IMR-90 (cell line): ENCODE measurements around the gene HS3ST6. TPM values are rescaled to one million over a fixed set of nuclear protein-coding genes. Genes with fewer than 3 reads are reported as not detected.

ENCODE experiments used
- ATAC-seq: fragments of 200-7000 bp; cut with Tn5 transposase; 2 replicates; pipeline ENCODE4 v1.9.1; 2020; ENCODE audit warnings: low read depth, mild to moderate bottlenecking, moderate library complexity
- BruUV-seq: library from RNA; stranded (reverse); fragments of 400-500 nt; replicated peaks from 2 replicates; lab custom pipeline; 2021; lab: Mats Ljungman, UMichigan
- CTCF ChIA-PET: fragments of 300-600 bp; formaldehyde crosslinking; extraction: SDS; loops from one replicate; lab custom pipeline; 2021; ENCODE audit warnings: antibody characterized with exemption; lab: Yijun Ruan, JAX
- POLR2A ChIA-PET: fragments of 300-600 bp; sonication (Branson Sonifier 250); formaldehyde crosslinking; loops from one replicate; lab custom pipeline; 2022; ENCODE audit warnings: antibody characterized with exemption; ENCODE audit not compliant: unreplicated experiment; lab: Charles Lee
- DNase-seq: peaks from one replicate; pipeline ENCODE4 v3.0.0; 2013
- H2AFZ ChIP-seq: replicated peaks from 2 replicates; pipeline ENCODE3; 2013; ENCODE audit warnings: low read length, mild to moderate bottlenecking; ENCODE audit not compliant: poor library complexity
- H2AK5ac ChIP-seq: 2 replicates; pipeline ENCODE4 v1.6.1; 2013; ENCODE audit warnings: low read depth, low read length, inconsistent platforms
- H2AK9ac ChIP-seq: replicated peaks from 2 replicates; pipeline ENCODE3; 2013; ENCODE audit warnings: mild to moderate bottlenecking, low read depth, low read length, moderate library complexity; ENCODE audit not compliant: poor library complexity
- H2BK120ac ChIP-seq: 2 replicates; pipeline ENCODE4 v1.6.1; 2013; ENCODE audit warnings: low read depth, low read length, inconsistent platforms
- H2BK15ac ChIP-seq: 3 replicates; pipeline ENCODE4 v1.6.1; 2013; ENCODE audit warnings: low read depth, low read length, inconsistent platforms
- H2BK20ac ChIP-seq: 2 replicates; pipeline ENCODE4 v1.6.1; 2013; ENCODE audit warnings: low read depth, mild to moderate bottlenecking, inconsistent platforms, low read length, moderate library complexity
- H2BK5ac ChIP-seq: 2 replicates; pipeline ENCODE4 v1.6.1; 2013; ENCODE audit warnings: mild to moderate bottlenecking, low read depth, low read length, inconsistent platforms; ENCODE audit not compliant: poor library complexity, severe bottlenecking
- H3K14ac ChIP-seq: replicated peaks from 2 replicates; pipeline ENCODE4 v1.6.1; 2013; ENCODE audit warnings: low read depth, low read length, inconsistent platforms
- H3K18ac ChIP-seq: 2 replicates; pipeline ENCODE4 v1.6.1; 2013; ENCODE audit warnings: low read depth, low read length, control low read depth
- H3K23ac ChIP-seq: 2 replicates; pipeline ENCODE4 v1.6.1; 2013; ENCODE audit warnings: low read depth, low read length, inconsistent platforms
- H3K27ac ChIP-seq: 2 replicates; pipeline ENCODE4 v1.5.1; 2013; ENCODE audit warnings: mild to moderate bottlenecking, control low read depth, low read length; ENCODE audit not compliant: insufficient read depth
- H3K27me3 ChIP-seq: 2 replicates; pipeline ENCODE4 v1.6.1; 2013; ENCODE audit warnings: low read length; ENCODE audit not compliant: control insufficient read depth, insufficient read depth
- H3K36me3 ChIP-seq: 2 replicates; pipeline ENCODE4 v1.6.1; 2013; ENCODE audit warnings: low read length, mixed read lengths; ENCODE audit not compliant: control insufficient read depth, insufficient read depth
- H3K4ac ChIP-seq: 2 replicates; pipeline ENCODE4 v1.6.1; 2013; ENCODE audit warnings: low read depth, low read length, inconsistent platforms
- H3K4me1 ChIP-seq: 2 replicates; pipeline ENCODE4 v1.6.1; 2013; ENCODE audit warnings: low read length, mixed read lengths; ENCODE audit not compliant: control insufficient read depth, insufficient read depth
- H3K4me2 ChIP-seq: 2 replicates; pipeline ENCODE4 v1.6.1; 2013; ENCODE audit warnings: low read depth, mild to moderate bottlenecking, control low read depth, low read length, moderate library complexity
- H3K4me3 ChIP-seq: 2 replicates; pipeline ENCODE4 v1.5.1; 2013; ENCODE audit warnings: low read depth, mild to moderate bottlenecking, control low read depth, low read length, moderate library complexity; ENCODE audit not compliant: insufficient read depth
- H3K56ac ChIP-seq: 2 replicates; pipeline ENCODE4 v1.6.1; 2013; ENCODE audit warnings: low read length, inconsistent platforms; ENCODE audit not compliant: insufficient read depth; ENCODE audit errors: extremely low read depth
- H3K79me1 ChIP-seq, 2 experiments: 2 replicates each; pipeline ENCODE4 v1.6.1; 2013; ENCODE audit warnings: low read length in 2 of 2, inconsistent platforms in 1 of 2, low read depth in 1 of 2
- H3K9ac ChIP-seq: 2 replicates; pipeline ENCODE4 v1.6.1; 2013; ENCODE audit warnings: low read depth, low read length, control low read depth
- H3K9me1 ChIP-seq: 2 replicates; pipeline ENCODE4 v1.6.1; 2013; ENCODE audit warnings: low read length, inconsistent platforms; ENCODE audit not compliant: insufficient read depth
- H3K9me3 ChIP-seq: 2 replicates; pipeline ENCODE4 v1.6.1; 2013; ENCODE audit warnings: low read length; ENCODE audit not compliant: control insufficient read depth, insufficient read depth
- H4K20me1 ChIP-seq: 2 replicates; pipeline ENCODE4 v1.6.1; 2013; ENCODE audit warnings: low read length, inconsistent platforms; ENCODE audit not compliant: insufficient read depth
- H4K5ac ChIP-seq: 2 replicates; pipeline ENCODE4 v1.6.1; 2013; ENCODE audit warnings: mild to moderate bottlenecking, low read depth, low read length, control low read depth
- H4K8ac ChIP-seq, 2 experiments: 2 replicates each; pipeline ENCODE4 v1.6.1; 2013; ENCODE audit warnings: low read depth in 2 of 2, low read length in 2 of 2, control low read depth in 1 of 2, inconsistent platforms in 1 of 2
- H4K91ac ChIP-seq: 2 replicates; pipeline ENCODE4 v1.6.1; 2013; ENCODE audit warnings: low read depth, low read length, inconsistent platforms; ENCODE audit not compliant: insufficient read depth
- CHD1 ChIP-seq: IDR thresholded peaks from 2 replicates; pipeline ENCODE4 v1.6.1; 2012; ENCODE audit warnings: low read depth, low read length, improper control_type of control experiment
- MAZ ChIP-seq: IDR thresholded peaks from 2 replicates; pipeline ENCODE4 v1.6.1; 2012; ENCODE audit warnings: low read depth, mild to moderate bottlenecking, low read length, improper control_type of control experiment, moderate library complexity, borderline replicate concordance
- MXI1 ChIP-seq: IDR thresholded peaks from 2 replicates; pipeline ENCODE4 v1.6.1; 2012; ENCODE audit warnings: low read depth, mild to moderate bottlenecking, low read length, moderate library complexity, borderline replicate concordance
- POLR2A ChIP-seq: IDR thresholded peaks from 2 replicates; pipeline ENCODE4 v1.6.1; 2012; ENCODE audit warnings: mild to moderate bottlenecking, low read depth, low read length
- RAD21 ChIP-seq: IDR thresholded peaks from 2 replicates; pipeline ENCODE4 v1.6.1; 2012; ENCODE audit warnings: low read length, improper control_type of control experiment
- RFX5 ChIP-seq: IDR thresholded peaks from 2 replicates; pipeline ENCODE4 v1.8.0; 2012; ENCODE audit warnings: low read depth, mild to moderate bottlenecking, low read length, moderate library complexity
- SMC3 ChIP-seq: fragments of 150-350 bp; IDR thresholded peaks from 2 replicates; pipeline ENCODE4 v1.6.1; 2016; ENCODE audit warnings: low read depth, mild to moderate bottlenecking, antibody characterized with exemption, low read length, moderate library complexity
- USF2 ChIP-seq: fragments of 150-350 bp; IDR thresholded peaks from 2 replicates; pipeline ENCODE4 v1.6.1; 2017; ENCODE audit warnings: mild to moderate bottlenecking, antibody characterized with exemption, low read length, low read depth
- WGBS, 2 experiments: methylation state at CpG; one replicate each; pipeline versions ENCODE4 v1.1.5 to v1.1.7; 2013; ENCODE audit warnings: missing lambda C conversion rate in 2 of 2; ENCODE audit not compliant: insufficient read length in 1 of 2; ENCODE audit errors: extremely low coverage in 2 of 2; 5-methylcytosine and 5-hydroxymethylcytosine counted together
- dilution Hi-C: fragments of 300-500 bp; cut with HindIII; formaldehyde crosslinking; loops from one replicate; pipeline ENCODE4 v1.14.3; 2018; ENCODE audit warnings: low sequenced_read_pairs; ENCODE audit not compliant: unreplicated experiment
- in situ Hi-C: fragments of 300-500 bp; cut with MboI; formaldehyde crosslinking; loops from 3 replicates; pipeline ENCODE4 v1.14.3; 2019; ENCODE audit warnings: low sequenced_read_pairs, inconsistent platforms, mixed read lengths
- intact Hi-C: fragments of 100-400 bp; cut with micrococcal nuclease; formaldehyde crosslinking; loops from 2 replicates; pipeline ENCODE4 v1.10.0; 2022
- polyA plus RNA-seq, 3 experiments: library from polyadenylated mRNA; depleted of rRNA; stranded (reverse); fragments of >200 nt; gene quantifications; 2 replicates each; pipeline ENCODE4 v1.2.3, GENCODE V29; 2012; ENCODE audit warnings: low replicate concordance in 1 of 3
- total RNA-seq: library from RNA; depleted of rRNA; stranded (reverse); fragments of >200 nt; gene quantifications from 2 replicates; pipeline ENCODE4 v1.2.3, GENCODE V29; 2012

Gene HS3ST6
- total and polyA plus RNA-seq, 2 of the 4 experiments (the other 2 are of a cell fraction): not detected

GRCh38 chr16:1902547-1903219 is 15.5 kb downstream of the HS3ST6 start (continued):
- no peak for TF ChIP-seq USF2
- no peak for TF ChIP-seq RFX5
- no peak for TF ChIP-seq POLR2A
- no peak for TF ChIP-seq SMC3
- TF ChIP-seq RAD21: no peak
- TF ChIP-seq MAZ: no peak

- no peak overlapping the region for H2BK15ac ChIP-seq
- H3K9ac ChIP-seq: no peak overlapping the region
- H2AFZ ChIP-seq: no peak overlapping the region
- no peak overlapping the region for H3K4ac ChIP-seq
- no peaks in the 10 kb centered on the region for H3K36me3 ChIP-seq
- no peak overlapping the region for H3K4me2 ChIP-seq
- DNase-seq: no peak
- no peaks in the 10 kb centered on the region for H4K20me1 ChIP-seq
- TF ChIP-seq MXI1 (no peak), POLR2A (no peak), CHD1 (no peak), RAD21 (no peak)
- no peak overlapping the region for H3K4me3 ChIP-seq
- no peak overlapping the region for H3K27ac ChIP-seq
- intact Hi-C loops (no loop called here), dilution Hi-C loops (no loop called here), in situ Hi-C loops (no loop called here)
- no peak overlapping the region for H3K18ac ChIP-seq
- no peak overlapping the region for H2BK20ac ChIP-seq
- H3K4me1 ChIP-seq: no peaks in the 10 kb centered on the region
- BruUV-seq: no TSS peak
- no peak overlapping the region for H2BK5ac ChIP-seq
- POLR2A ChIA-PET: no interaction called here
- H3K56ac ChIP-seq: no peak overlapping the region
- no peak for ATAC-seq
- H4K91ac ChIP-seq: no peak overlapping the region
- CTCF ChIA-PET: no interaction called here
- no peak overlapping the region for H2AK9ac ChIP-seq
- WGBS, 2 experiments: 85% methylated on average over 8 of the region's 9 CpGs; no CpG with 5 or more reads in 1 of the 2 experiments
- no peaks in the 10 kb centered on the region for H3K9me1 ChIP-seq
- peaks cover 50% of the 10 kb centered on the region for H3K27me3 ChIP-seq
- no peak overlapping the region for H2AK5ac ChIP-seq
- H3K14ac ChIP-seq: no peak overlapping the region
- no peak overlapping the region for H4K8ac ChIP-seq
- H3K79me1 ChIP-seq: no peaks in the 10 kb centered on the region
- no peak overlapping the region for H2BK120ac ChIP-seq
- H4K5ac ChIP-seq: no peak overlapping the region
- H3K9me3 ChIP-seq: no peaks in the 10 kb centered on the region
- no peak overlapping the region for H3K23ac ChIP-seq
Measured at GRCh38 chr16:1900452-1900774, 17.8 kb downstream of the HS3ST6 start.
